D721Med (cell line): ENCODE data around the gene SLCO3A1.

ENCODE experiments used
- DNase-seq: peaks from one replicate; pipeline ENCODE4 v3.0.0; 2011; ENCODE audit warnings: low spot score; ENCODE audit not compliant: insufficient read length
- FAIRE-seq: peaks from 2 replicates; lab custom pipeline; 2011; peaks lifted over from hg19 to GRCh38; lab: Jason Lieb, UNC
- CTCF ChIP-seq: IDR thresholded peaks from 2 replicates; pipeline ENCODE4 v1.5.1; 2012; ENCODE audit warnings: mild to moderate bottlenecking, control low read depth; ENCODE audit not compliant: insufficient read depth; ENCODE audit errors: missing control alignments

The SLCO3A1 gene

GRCh38 chr15:91946581-91947292 is 93.2 kb downstream of the SLCO3A1 start:
- no peak for DNase-seq
- no peak for TF ChIP-seq CTCF
- no peak for FAIRE-seq

- no peak for FAIRE-seq
- TF ChIP-seq CTCF: no peak
- no peak for DNase-seq
These were observed 93.8 kb downstream of the SLCO3A1 start for GRCh38 chr15:91947293-91947679.

- DNase-seq: no peak
- FAIRE-seq: no peak
- no peak for TF ChIP-seq CTCF
These were observed 94.4 kb downstream of the SLCO3A1 start for GRCh38 chr15:91947683-91948608.

- FAIRE-seq: no peak
These were observed 95.9 kb downstream of the SLCO3A1 start for GRCh38 chr15:91949361-91949760.

GRCh38 chr15:91950054-91950453 is 96.5 kb downstream of the SLCO3A1 start:
- no peak for TF ChIP-seq CTCF
- FAIRE-seq (no peak), DNase-seq (no peak)

More at GRCh38 chr15:91949361-91949760, 95.9 kb downstream of the SLCO3A1 start:
- no peak for DNase-seq
- TF ChIP-seq CTCF: no peak

- DNase-seq (no peak), FAIRE-seq (no peak)
- no peak for TF ChIP-seq CTCF
These were observed 97.3 kb downstream of the SLCO3A1 start for GRCh38 chr15:91950631-91951329.
